Activated CD4-positive, alpha-beta T cell treated with anti-CD3 and anti-CD28 coated beads for 1 hour (primary cell): Measurements from ENCODE around the gene IL1RL1.

Experiments used
- DNase-seq: peaks from one replicate; pipeline ENCODE4 v3.0.0-alpha.2; 2020

IL1RL1 gene

DNA sequence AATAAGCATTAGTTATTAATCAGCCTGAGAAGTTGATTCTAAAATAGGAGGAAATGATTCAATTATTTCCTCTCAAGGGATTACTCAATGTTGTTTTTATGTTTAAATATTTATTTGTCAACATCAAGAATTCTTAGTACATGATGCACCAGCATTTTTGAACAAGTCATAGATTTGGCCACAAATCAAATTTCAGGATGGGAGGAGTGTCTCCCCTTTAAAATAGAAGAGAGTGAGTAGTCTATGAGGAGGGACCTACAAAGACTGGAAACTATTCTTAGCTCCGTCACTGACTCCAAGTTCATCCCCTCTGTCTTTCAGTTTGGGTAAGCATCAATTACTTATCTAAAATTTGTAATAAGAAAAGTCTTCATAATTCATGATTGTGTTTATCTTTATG lies 25.6 kb downstream of the IL1RL1 start:
- DNase-seq = no peak

DNA sequence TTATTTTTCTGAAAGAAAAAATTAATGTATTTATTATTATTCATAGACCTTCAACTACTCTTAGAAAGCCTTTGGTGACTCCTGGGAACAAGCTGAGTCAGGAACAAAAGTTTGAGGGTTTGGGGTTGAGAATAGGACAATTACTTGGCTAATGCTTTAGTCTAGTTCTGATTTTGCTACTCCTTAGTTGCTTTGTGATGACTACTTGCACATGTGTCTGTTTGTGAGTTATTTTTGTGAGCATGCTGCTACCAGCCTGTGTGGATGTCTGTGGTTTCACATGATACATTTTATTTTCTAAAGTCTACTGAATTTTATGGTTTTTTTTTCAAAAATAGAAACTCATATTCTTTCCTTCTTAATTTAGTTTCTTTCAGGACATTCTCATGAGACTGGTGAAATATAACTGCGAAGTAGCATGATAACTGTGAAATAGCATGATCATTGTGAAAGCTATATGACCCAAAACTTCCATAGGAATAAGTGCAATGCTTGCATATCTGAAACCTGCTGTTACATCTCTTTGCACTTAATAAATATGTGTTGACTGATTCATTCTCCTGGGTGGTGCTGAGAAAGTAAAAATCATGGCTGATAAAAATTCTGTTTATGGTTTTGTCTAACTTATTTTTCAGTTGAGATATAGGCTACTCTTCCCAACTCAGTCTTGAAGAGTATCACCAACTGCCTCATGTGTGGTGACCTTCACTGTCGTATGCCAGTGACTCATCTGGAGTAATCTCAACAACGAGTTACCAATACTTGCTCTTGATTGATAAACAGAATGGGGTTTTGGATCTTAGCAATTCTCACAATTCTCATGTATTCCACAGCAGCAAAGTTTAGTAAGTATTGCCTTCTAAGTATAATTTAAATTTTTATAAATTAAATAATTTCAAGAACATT lies 26.4 kb downstream of the IL1RL1 start:
- DNase-seq = no peak

DNA sequence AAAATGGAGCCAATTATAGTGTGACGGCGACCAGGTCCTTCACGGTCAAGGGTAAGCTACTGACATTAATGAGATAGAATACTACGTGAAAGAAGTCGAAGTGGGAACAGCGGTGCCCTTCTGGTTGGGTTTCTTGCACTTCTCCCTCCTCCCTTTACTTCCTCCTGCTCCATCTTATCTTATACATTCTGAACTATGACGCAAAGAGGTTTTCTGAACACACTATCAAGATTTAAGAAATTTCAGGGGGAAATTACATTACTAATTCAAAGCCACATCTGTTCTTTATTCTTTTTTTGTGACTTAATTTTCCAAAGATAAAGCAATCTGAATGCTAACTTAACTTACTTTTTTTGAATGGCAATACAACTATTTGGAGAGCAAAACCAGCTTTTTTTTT lies 29.4 kb downstream of the IL1RL1 start:
- DNase-seq = no peak

DNA sequence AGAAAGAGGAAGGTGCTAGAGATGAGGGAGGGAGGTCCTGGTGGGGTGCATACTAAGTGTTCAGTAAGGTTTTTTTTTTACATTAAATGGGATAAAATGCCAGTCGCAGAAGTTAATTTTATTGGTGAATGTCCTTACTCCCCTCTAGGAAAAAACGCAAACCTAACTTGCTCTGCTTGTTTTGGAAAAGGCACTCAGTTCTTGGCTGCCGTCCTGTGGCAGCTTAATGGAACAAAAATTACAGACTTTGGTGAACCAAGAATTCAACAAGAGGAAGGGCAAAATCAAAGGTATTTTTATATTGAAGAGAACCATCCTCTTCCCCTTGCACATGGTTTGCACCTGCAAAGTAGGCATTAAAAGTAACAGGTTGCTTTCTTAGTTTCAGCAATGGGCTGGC lies 31.5 kb downstream of the IL1RL1 start:
- DNase-seq = no peak

DNA sequence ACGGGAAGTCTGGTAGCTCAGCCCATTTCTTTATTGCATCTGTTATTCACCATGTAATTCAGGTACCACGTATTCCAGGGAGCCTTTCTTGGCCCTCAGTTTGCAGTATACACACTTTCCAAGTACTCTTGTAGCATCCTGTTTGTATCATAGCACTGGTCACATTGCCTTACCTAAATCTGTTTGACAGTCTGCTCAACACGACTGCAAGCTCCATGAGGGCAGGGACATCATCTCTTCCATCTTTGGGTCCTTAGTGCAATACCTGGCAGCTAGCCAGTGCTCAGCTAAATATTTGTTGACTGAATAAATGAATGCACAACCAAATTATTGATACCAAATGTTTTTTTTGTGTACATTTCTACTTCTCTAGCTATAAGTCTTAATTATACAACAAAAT lies 33.0 kb downstream of the IL1RL1 start:
- no peak for DNase-seq

DNA sequence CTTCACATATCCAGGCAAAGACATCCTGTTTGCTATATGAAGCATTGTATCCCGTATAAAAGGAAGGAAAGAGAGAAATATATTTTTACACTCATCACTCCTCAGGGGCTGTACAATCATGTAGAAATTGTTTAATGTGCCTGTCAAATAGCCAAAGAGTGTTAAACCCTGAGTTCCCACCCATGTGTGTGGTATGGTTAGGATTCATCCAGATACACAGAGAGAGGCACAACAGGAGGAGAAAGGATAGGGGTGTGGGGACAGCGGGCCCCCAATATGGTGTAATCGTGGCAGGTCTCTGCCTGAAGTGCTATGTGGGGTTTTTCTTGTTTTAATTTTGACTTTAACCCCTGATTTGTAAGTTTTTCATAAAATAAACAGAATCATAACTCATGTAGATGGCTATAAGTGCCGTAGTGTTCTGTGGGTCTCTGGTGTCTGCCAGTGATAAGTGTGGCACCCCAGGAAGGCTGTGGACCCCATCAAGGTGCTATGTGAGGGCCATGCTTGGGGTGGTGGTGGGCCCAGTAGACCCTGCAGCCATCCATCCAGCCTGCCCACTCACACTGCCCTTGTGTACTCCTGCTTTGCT lies 34.1 kb downstream of the IL1RL1 start:
- DNase-seq = no peak

DNA sequence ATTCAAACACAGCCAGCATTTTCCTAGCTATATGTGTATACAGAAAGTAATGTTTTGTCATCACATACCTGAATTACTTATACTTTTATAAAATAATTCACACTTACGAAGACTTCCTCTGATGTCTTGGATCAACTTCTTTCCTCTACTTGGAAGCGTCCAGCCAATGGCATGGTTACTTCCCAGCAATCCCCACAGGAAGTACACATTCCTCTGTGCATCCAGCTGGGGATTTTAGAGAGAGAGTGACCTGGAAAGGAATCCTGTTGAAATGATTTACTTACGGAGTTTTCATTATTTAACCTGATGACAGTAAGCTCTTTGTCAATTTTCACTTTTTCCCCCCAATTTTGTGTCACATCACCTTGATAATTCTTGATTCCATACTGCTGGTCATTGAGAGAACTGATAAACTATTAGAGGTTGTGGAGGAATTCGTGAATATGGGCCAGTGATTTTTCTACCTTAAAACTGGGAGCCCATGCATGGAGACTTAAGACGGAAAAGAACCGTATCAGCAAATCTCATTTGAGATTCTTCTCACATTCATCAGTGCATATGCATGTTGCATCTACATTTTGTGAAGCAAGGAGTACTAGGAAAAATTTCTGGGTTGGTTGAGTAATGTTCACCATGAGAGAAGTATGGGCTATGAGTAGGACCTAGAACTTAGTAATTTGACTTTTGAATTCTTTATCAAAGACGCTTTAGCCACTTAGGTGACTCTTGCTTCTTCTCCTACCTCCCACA lies 35.2 kb downstream of the IL1RL1 start:
- no peak for DNase-seq

DNA sequence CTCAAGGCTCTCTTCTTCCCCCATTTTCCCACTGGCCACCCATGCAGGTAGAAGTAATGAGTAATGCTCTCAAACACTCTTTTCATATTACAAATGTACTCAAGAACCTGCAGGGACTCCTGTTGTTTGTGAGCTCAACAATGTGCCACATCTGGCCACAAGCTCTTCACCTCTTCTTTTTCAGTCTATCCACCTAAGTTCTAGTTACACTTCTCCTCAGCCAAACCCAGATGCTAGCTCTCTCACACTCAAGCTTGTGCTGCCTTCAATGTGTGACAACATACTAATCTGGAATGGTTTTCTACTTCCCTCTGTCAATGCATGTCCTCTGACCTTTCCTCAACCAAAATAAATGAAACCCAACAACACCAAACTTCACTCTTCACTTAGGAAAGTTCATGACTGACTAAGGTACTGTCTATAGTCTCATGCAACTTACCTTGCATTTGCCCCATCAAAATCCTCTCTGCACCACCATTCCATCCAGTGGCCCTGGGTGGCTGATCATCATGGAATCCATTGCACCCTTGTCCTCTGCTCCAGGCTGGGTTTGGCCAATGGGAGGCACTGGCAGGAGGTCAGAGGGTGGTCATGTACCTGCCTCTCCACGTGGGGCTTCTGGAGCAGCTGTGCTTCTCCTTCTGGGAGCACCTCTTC lies 38.9 kb downstream of the IL1RL1 start:
- no peak for DNase-seq

DNA sequence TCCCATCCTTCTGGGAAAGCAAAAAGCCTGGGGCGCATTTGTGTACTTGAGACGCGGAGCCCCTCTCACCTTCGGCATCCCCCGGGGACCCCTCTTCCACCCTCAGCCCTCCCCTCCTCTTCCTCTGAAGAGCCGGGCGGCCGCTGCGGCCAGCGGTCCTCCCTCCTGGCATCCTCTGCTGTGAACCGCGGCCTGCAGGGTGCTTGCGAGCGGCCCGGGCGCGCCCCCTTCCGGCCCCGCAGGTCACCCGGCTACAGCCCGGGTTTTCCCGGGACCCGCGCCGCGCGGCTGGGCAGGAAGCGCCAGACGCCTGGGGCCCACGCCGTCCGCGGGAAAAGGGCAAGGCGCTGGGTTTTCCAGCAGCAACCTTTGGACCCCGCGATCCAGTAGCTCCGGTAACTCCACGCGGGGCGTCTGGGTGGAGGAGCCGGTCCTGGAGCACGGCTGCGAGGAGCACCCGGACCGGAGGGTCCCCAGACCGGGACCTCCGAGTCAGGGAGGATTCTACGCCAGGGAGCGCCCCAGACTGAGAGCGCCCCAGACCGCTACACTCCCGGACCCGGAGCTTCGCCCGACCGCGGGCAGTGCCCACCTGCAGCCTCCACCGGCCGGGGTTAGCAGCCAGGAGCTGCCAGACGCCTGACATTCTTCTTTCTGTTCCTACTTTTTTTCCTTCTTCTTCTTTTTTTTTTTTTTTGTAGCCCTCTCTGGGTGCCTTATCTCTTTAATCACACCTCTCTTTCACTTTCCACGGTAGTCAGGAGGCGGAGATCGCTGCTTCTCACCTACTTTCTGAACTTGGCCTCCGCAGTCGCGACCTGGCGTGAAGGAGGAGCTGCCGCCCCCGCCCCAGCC lies 44.4 kb downstream of the IL1RL1 start, which contains the start of gene IL18R1:
TSS of gene IL18R1 (plus strand) at position 271 of the 855 bp plus-strand sequence. CDS start 6,865 bp downstream, outside the sequence.
- DNase-seq = peak; percentile 54

DNA sequence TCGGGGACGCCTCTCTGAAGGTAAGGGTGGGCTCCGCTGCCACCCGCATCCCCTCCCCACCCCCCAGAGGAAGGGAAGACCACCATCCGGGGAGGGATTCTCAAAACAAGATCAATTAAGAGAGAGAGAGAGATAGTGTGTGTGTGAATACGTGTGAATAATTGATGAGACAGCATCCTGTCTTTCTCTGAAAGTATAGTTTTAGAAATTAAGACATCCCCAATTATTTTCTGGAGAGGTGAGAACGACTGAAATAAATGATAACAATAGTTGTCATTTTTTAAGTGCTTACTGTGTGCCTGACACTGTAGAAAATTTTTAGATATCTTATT lies 45.0 kb downstream of the IL1RL1 start:
- DNase-seq = no peak

DNA sequence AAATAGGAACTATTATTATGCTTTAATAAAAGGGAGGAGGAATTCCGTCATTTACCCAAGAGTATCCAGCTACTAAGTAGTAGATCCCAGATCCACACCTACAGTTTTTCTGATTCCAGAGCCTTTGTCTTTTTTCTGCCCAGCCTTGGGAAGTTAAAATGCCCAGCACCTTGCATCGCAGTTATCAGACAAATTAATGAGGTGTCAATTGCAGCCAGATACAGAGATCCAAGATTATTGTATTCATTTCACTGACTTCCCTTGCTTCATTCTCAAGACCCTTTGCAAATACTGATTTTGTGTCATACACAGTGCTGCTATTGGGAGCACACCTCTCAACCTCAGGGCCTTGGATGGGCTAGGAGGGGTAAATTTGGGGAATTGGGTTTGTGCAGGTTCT lies 45.4 kb downstream of the IL1RL1 start:
- no peak for DNase-seq

DNA sequence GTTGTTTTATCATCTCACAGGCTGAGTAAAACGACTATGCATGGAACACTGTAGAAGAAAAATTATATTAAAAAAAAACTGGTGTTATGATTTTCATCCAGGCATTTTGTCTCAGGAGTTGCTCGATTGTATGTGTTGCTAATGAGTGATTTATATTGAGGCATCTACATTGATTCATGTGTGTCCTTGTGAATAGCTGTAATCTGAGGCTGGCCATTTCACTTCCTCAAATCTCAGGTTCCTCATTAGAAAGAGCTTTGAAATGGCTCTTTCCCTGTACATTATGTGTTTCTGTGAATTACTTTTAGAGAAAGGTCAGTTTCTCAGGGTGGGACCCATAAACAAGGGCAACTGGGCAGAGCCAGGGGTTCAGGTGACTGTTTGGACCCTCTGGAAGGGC lies 46.6 kb downstream of the IL1RL1 start:
- no peak for DNase-seq

DNA sequence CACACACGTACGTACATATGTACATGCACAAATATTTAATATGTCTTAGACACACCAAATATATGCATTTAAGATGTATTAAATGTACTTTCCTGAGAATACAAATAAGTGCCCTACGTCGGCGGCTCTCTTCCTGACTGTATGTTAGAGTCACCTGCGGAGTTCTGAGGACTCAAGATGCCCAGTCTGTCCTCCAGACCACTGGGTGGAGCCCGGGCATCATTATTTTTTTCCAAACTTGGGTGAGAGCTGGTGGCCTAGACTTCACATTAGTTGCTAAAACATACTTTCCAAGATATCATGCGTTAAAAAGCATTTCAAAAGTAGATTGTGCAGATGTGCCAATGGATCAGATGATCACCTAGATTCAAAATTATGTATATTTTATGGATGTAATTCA lies 47.1 kb downstream of the IL1RL1 start:
- no peak for DNase-seq

DNA sequence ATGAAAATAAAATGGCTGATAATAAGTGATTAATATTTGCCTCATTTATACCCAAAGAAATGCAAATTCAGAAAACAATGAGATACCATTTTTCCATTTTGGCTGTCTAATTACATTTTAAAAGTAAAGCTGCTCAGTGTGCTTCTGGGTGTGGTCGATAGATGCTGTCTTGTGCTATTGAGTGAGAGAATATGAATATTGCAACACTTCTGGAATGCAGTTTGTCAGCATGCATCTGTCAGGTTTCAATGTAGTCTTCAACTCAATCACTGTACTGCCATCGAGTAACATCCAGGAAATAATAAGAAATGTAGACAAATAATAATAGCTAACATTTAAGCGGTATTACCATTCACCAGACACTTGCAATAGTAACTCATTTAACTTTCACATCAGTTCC lies 48.2 kb downstream of the IL1RL1 start:
- no peak for DNase-seq

DNA sequence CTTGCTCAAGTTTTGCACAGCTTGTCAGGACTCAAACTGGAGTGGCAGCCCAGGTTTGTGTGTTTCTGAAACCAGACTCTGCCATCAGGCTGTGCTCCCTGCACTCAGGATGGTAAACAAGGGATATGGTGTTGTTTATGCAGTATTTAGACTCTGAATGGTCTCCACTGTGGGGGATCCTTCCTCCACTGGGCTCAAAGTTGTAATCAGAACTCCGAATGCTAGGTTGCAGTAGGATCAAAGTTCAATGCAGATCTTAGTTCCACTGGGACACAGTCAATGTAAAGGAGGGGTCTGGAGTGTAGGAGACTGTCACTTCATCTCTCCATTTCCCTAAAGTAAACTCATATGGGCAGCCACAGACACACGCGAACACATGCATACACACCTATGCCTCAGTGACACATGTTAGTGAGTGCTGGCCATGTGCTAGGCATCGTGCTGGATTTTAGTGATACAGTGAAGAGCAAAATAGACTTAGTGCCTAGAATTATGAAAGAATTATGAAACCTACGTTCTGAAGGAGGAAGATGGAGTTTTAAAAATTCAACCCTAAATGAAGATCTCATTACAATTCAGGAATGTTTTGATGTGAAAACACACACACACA lies 50.4 kb downstream of the IL1RL1 start:
- DNase-seq = no peak

DNA sequence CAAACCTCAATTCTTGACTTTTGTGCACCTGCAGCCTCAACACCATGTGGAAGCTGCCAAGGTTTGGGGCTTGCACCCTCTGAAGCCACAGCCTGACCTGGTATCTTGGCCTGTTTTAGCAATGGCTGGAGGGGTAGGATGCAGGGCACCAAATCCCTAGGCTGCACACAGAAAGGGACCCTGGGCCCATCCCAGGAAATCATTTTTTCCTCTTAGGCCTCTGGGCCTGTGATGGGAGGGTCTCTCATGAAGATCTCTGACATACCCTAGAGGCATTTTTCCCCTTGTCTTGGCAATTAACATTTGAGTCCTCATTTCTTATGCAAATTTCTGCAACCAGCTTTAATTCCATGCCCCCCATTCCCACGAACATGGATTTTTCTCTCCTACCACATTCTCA lies 54.4 kb downstream of the IL1RL1 start:
- DNase-seq = no peak

DNA sequence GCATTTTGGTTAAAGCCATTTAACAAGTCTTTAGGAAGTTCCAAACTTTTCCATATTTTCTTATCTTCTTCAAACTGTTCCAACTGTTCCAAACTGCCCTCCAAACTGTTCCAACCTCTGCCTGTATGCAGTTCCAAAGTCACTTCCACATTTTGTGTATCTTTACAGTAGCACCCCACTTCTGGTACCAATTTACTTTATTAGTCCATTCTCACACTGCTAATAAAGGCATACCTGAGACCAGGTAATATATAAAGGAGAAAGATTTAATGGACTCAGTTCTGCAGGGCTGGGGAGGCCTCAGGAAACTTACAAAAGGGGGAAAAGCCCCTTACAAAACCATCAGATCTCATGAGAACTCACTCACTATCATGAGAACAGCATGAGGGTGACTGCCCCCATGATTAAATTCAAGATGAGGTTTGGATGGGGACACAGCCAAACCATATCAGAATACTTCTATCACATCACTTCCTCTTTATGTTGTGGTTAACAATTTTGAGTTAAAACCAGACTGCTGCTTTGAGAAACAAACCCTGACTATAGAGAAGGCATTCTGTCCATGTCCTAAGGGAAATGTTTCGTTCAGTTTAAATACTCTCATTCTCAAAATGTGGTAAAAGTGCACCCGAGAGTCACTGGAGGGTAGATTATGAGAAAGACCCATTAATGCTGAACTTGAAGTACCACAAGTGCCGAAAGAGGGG lies 55.2 kb downstream of the IL1RL1 start:
- DNase-seq = no peak

DNA sequence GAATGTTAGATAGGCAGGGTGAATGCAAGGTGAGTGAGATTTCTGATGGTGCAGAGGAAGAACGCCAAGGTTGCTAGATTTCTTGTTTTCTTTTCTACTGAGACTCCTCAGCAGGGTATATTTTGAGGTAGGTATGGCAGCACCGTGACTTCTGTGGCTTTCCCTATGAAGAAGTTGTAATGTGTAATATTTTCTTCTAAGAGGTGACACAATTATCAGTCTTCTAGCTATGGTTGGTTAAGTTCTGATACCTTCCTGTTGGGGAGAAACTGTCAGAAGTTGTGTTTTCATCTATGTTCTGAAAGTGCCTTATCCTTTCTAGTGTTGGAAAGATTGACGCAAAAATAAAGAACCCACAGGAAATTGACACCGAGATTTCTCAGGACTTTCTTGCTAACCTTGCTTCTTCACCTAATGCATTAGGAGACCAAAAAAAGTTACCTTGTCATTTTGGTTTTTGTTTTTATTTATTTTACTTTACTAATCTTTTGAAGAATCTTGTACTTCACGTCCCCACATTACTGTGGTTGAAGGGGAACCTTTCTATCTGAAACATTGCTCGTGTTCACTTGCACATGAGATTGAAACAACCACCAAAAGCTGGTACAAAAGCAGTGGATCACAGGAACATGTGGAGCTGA lies 56.1 kb downstream of the IL1RL1 start:
- no peak for DNase-seq

DNA sequence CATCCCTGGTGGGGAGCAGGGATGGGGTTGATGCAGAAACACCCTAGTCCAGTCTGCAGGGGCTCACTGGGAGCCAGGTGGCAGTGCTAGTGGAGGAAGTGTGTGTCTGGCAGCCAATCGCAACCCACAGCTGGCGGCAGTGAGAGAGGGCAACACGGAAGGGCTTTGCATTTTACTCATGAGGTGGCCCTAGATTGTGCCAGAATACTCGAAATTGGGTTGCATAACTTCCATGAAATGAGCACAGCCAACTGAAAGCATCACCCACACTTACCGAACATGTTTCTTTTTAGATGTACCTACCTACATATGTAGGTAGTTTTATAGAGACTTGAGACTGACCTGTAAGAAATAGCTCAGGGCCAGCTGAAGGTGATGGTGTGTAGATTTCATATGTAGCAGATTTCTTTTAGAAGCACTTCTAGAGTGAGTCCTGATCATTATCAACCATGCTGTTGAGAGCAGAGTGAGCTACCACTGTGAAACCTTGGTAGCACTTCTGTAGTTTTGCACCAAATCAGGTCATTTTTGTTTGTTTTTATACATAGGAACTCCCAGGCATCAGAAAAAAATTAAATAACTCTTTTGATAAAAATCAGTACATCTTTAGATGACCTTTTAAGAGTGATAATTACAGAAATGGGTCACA lies 57.2 kb downstream of the IL1RL1 start:
- DNase-seq = no peak

DNA sequence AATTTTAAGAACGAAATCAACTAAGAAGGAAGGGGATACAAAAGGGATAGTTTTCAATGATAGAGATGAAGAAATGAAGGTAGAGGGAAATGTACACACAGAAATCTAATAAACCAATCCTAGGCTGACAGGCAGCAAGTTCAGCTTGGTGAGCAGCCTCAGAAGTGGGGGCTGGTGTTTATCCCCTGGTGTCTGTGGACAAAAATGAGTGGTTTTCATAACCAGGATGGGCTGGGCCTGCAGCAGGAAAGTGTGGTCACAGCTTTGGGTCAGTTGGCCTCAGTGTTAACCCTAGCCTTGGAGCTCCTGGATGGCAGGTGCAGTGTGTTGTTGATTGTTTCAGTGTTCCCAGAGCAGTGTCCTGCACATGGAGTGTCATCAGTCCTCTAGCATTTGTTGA lies 58.5 kb downstream of the IL1RL1 start:
- no peak for DNase-seq
